Liver (tissue), 9 donors: ENCODE measurements around the gene IFNA4. TPM values are rescaled to one million over a fixed set of nuclear protein-coding genes. Genes with fewer than 3 reads are reported as not detected.
"Not testable (repeated sequence)": the region's sequence is repeated elsewhere in the genome, so short reads cannot be mapped to it uniquely, and the experiment has no call there.

Experiments used
- DNase-seq: peaks from one replicate; pipeline ENCODE4 v3.0.0-alpha.2; 2017; ENCODE audit warnings: low spot score
- H3K27ac ChIP-seq, 2 donors: one replicate each; pipeline ENCODE4 v1.7.0; 2013; ENCODE audit warnings: inconsistent platforms in 2 of 2, low read length in 2 of 2, control low read depth in 1 of 2, low read depth in 1 of 2, mild to moderate bottlenecking in 1 of 2
- H3K27me3 ChIP-seq, 4 donors: one replicate each; pipeline versions ENCODE4 v1.6.1 to v1.7.0; 2013; ENCODE audit warnings: low read length in 3 of 4, inconsistent platforms in 1 of 4, mild to moderate bottlenecking in 1 of 4, moderate library complexity in 1 of 4; ENCODE audit not compliant: control insufficient read depth in 4 of 4, insufficient read depth in 4 of 4
- H3K36me3 ChIP-seq, 4 donors: one replicate each; pipeline versions ENCODE4 v1.6.1 to v1.7.0; 2013; ENCODE audit warnings: low read length in 3 of 4, mild to moderate bottlenecking in 3 of 4, low read depth in 1 of 4, moderate library complexity in 1 of 4; ENCODE audit not compliant: control insufficient read depth in 4 of 4, insufficient read depth in 3 of 4
- H3K4me1 ChIP-seq, 4 donors: one replicate each; pipeline versions ENCODE4 v1.6.1 to v1.7.0; 2013; ENCODE audit warnings: low read length in 3 of 4, mild to moderate bottlenecking in 3 of 4, moderate library complexity in 1 of 4; ENCODE audit not compliant: control insufficient read depth in 4 of 4, insufficient read depth in 4 of 4
- H3K4me3 ChIP-seq, 3 donors: one replicate each; pipeline versions ENCODE4 v1.6.1 to v1.7.0; 2013; ENCODE audit warnings: low read length in 3 of 3, control low read depth in 1 of 3, low read depth in 1 of 3, mild to moderate bottlenecking in 1 of 3
- H3K9ac ChIP-seq, 2 donors: one replicate each; pipeline ENCODE4 v1.7.0; 2013; ENCODE audit warnings: low read length in 2 of 2, mild to moderate bottlenecking in 2 of 2, moderate library complexity in 2 of 2, control low read depth in 1 of 2, low read depth in 1 of 2
- H3K9me3 ChIP-seq, 4 donors: one replicate each; pipeline versions ENCODE4 v1.6.1 to v1.7.0; 2013; ENCODE audit warnings: low read length in 3 of 4; ENCODE audit not compliant: control insufficient read depth in 4 of 4
- ATF3 ChIP-seq: IDR thresholded peaks from 2 replicates; pipeline ENCODE4 v1.6.1; 2016; ENCODE audit warnings: antibody characterized with exemption
- EGR1 ChIP-seq, 2 donors: IDR thresholded peaks; 2 replicates each; pipeline ENCODE4 v1.6.1; 2016 to 2018; ENCODE audit warnings: antibody characterized with exemption in 2 of 2, low read depth in 2 of 2
- FOXA1 ChIP-seq: IDR thresholded peaks from 2 replicates; pipeline ENCODE4 v1.6.1; 2016; ENCODE audit warnings: antibody characterized with exemption
- FOXA2 ChIP-seq: IDR thresholded peaks from 2 replicates; pipeline ENCODE4 v1.6.1; 2016; ENCODE audit warnings: antibody characterized with exemption
- GABPA ChIP-seq, 2 donors: IDR thresholded peaks in 1 of 2; conservative IDR thresholded peaks in 1 of 2; 2 replicates each; pipeline ENCODE4 v1.6.1; 2016; ENCODE audit warnings: antibody characterized with exemption in 2 of 2, mild to moderate bottlenecking in 1 of 2, moderate library complexity in 1 of 2
- HNF4A ChIP-seq, 2 donors: conservative IDR thresholded peaks; 2 replicates each; pipeline ENCODE4 v1.6.1; 2016; ENCODE audit warnings: antibody characterized with exemption in 2 of 2, mild to moderate bottlenecking in 2 of 2
- HNF4G ChIP-seq: IDR thresholded peaks from 2 replicates; pipeline ENCODE4 v1.6.1; 2016; ENCODE audit warnings: antibody characterized with exemption
- JUND ChIP-seq, 2 donors: IDR thresholded peaks; 2 replicates each; pipeline ENCODE4 v1.6.1; 2016; ENCODE audit warnings: antibody characterized with exemption in 2 of 2
- NR2F2 ChIP-seq: IDR thresholded peaks from 2 replicates; pipeline ENCODE4 v1.6.1; 2016; ENCODE audit warnings: antibody characterized with exemption
- RAD21 ChIP-seq, 2 donors: IDR thresholded peaks; 2 replicates each; pipeline ENCODE4 v1.6.1; 2016; ENCODE audit warnings: antibody characterized with exemption in 2 of 2, mild to moderate bottlenecking in 2 of 2
- REST ChIP-seq: IDR thresholded peaks from 2 replicates; pipeline ENCODE4 v1.6.1; 2016; ENCODE audit warnings: antibody characterized with exemption, mild to moderate bottlenecking
- RXRA ChIP-seq, 2 donors: IDR thresholded peaks; 2 replicates each; pipeline ENCODE4 v1.6.1; 2017 to 2018; ENCODE audit warnings: antibody characterized with exemption in 2 of 2, mild to moderate bottlenecking in 1 of 2
- SP1 ChIP-seq: IDR thresholded peaks from 2 replicates; pipeline ENCODE4 v1.6.1; 2018; ENCODE audit warnings: antibody characterized with exemption, mild to moderate bottlenecking
- TAF1 ChIP-seq: conservative IDR thresholded peaks from 2 replicates; pipeline ENCODE4 v1.6.1; 2016; ENCODE audit warnings: antibody characterized with exemption, mild to moderate bottlenecking
- YY1 ChIP-seq: IDR thresholded peaks from 2 replicates; pipeline ENCODE4 v1.6.1; 2016; ENCODE audit warnings: antibody characterized with exemption, mild to moderate bottlenecking
- ZBTB33 ChIP-seq: IDR thresholded peaks from 2 replicates; pipeline ENCODE4 v1.6.1; 2016; ENCODE audit warnings: antibody characterized with exemption
- WGBS: extraction: QIAGEN DNeasy Blood & Tissue Kit; methylation state at CpG from one replicate; pipeline ENCODE4 v1.1.7; 2013; 5-methylcytosine and 5-hydroxymethylcytosine counted together
- polyA plus RNA-seq, 2 donors: library from polyadenylated mRNA; stranded (reverse) in 1 of 2; unstranded in 1 of 2; fragments of 200-250 nt in 1 of 2; fragments of >200 nt in 1 of 2; fragmentation: Nextera tagmentation in 1 of 2; extraction: Ambion mirVana in 1 of 2; gene quantifications; one replicate each; pipeline versions ENCODE4 v1.2.1 to v1.2.3, GENCODE V29; 2013 to 2015
- total RNA-seq, 2 donors: library from RNA; depleted of rRNA; stranded (reverse); fragments of >200 nt; gene quantifications; one replicate each; pipeline ENCODE4 v1.2.3, GENCODE V29; 2014
- TF ChIP-seq, protein P1 (sequence below): IDR thresholded peaks from 2 replicates; pipeline ENCODE4 v1.6.1; 2016; ENCODE audit warnings: antibody characterized with exemption
- TF ChIP-seq, protein P2 (sequence below): fragments of 150-350 bp; IDR thresholded peaks from 2 replicates; pipeline ENCODE4 v1.5.1; 2017; ENCODE audit warnings: improper control_type of control experiment, low read depth, low read length; ENCODE audit not compliant: missing input control
- donor health status: healthy.
- donor health status: healthy.
- donor health status: healthy.
- donor health status: healthy.
- donor health status: healthy.

IFNA4 gene
- total and polyA plus RNA-seq, 4 donors, result not detected

DNA sequence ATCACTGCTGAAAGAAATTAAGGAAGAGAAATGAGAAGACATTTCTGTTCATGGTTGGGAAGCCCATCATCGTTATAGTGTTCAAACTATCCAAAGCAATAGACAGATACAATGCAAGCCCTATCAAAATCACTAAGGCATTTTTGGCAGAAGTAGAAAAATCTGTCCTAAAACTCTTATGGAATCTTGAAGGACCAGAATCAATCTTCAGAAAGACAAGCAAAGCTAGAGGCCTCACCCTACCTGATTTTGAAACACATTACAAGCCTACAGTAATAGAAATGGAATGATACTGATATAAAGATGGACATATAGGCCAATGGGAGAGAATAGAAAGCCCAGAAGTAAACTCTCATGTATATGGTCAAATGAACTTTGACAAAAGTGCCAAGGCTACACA is 16.0 kb downstream of the IFNA4 start:
- Histone ChIP-seq H3K36me3 (no peaks in the 10 kb centered on the region), H3K4me3 (no peak overlapping the region), H3K27ac (no peak overlapping the region), H3K27me3 (no peaks in the 10 kb centered on the region), H3K9me3 (no peaks in the 10 kb centered on the region), H3K9ac (no peak overlapping the region), H3K4me1 (no peaks in the 10 kb centered on the region)
- TF ChIP-seq JUND (IDR thresholded peaks at IDR 0.05) (no peak), FOXA2 (no peak), ZBTB33 (no peak)
- TF ChIP-seq, protein P1, sequence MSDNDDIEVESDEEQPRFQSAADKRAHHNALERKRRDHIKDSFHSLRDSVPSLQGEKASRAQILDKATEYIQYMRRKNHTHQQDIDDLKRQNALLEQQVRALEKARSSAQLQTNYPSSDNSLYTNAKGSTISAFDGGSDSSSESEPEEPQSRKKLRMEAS, result no peak
- 54% methylated on average over 1 of the region's 1 CpG for WGBS
- DNase-seq, result no peak

- DNase-seq, H3K27ac ChIP-seq, H3K36me3 ChIP-seq, H3K4me1 ChIP-seq, H3K9me3 ChIP-seq, H3K4me3 ChIP-seq, H3K27me3 ChIP-seq, H3K9ac ChIP-seq: not testable (repeated sequence)
- WGBS, result 73% methylated on average over 2 of the region's 2 CpGs
These were observed 20.8 kb downstream of the IFNA4 start, which contains the start of gene IFNA21 for GRCh38 chr9:21166560-21166959. Gene IFNA21 (minus strand): TSS chr9:21166660. CDS start chr9:21166612, 48 bp downstream.

DNA sequence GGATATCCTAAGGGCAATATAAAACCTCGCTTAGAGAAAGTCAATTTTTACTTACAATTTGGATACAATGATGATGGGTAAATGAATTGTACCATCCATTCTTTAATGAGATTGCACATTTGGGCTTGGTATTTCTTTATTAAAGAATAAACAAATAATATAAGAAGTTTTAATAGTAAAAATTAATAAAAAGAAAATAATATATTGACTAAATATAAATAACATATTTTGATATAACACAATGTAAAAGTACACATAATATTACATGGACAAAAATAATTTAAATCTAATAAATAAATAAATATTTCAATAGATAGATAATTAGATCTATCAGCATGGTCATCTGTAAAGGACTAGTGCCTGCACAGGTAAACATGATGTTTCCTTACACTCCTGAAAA is 21.9 kb downstream of the IFNA4 start:
- Histone ChIP-seq H3K27ac (no peak overlapping the region), H3K9ac (no peak overlapping the region), H3K4me3 (no peak overlapping the region), H3K9me3 (no peaks in the 10 kb centered on the region), H3K27me3 (peaks cover 0 to 3% (median 0%) of the 10 kb centered on the region in 4 donors), H3K4me1 (no peaks in the 10 kb centered on the region), H3K36me3 (no peaks in the 10 kb centered on the region)
- DNase-seq, result no peak
- TF ChIP-seq, protein P2, sequence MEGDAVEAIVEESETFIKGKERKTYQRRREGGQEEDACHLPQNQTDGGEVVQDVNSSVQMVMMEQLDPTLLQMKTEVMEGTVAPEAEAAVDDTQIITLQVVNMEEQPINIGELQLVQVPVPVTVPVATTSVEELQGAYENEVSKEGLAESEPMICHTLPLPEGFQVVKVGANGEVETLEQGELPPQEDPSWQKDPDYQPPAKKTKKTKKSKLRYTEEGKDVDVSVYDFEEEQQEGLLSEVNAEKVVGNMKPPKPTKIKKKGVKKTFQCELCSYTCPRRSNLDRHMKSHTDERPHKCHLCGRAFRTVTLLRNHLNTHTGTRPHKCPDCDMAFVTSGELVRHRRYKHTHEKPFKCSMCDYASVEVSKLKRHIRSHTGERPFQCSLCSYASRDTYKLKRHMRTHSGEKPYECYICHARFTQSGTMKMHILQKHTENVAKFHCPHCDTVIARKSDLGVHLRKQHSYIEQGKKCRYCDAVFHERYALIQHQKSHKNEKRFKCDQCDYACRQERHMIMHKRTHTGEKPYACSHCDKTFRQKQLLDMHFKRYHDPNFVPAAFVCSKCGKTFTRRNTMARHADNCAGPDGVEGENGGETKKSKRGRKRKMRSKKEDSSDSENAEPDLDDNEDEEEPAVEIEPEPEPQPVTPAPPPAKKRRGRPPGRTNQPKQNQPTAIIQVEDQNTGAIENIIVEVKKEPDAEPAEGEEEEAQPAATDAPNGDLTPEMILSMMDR, result no peak
- no peak for TF ChIP-seq RXRA (IDR thresholded peaks at IDR 0.05)
- no peak for TF ChIP-seq EGR1 (IDR thresholded peaks at IDR 0.05; ENCODE audit: low read depth in 2 of 2)
- TF ChIP-seq JUND (IDR thresholded peaks at IDR 0.05), result no peak
- TF ChIP-seq TAF1, result no peak
- TF ChIP-seq NR2F2, result no peak
- TF ChIP-seq ATF3, result no peak
- TF ChIP-seq HNF4G, result no peak
- no peak for TF ChIP-seq REST
- TF ChIP-seq GABPA (IDR thresholded peaks at IDR 0.05 in 1 of 2, conservative IDR thresholded peaks at IDR 0.05 in 1 of 2), result no peak
- TF ChIP-seq FOXA1, result no peak
- TF ChIP-seq, protein P1, result no peak
- TF ChIP-seq SP1, result no peak
- TF ChIP-seq YY1, result no peak
- no peak for TF ChIP-seq FOXA2
- no peak for TF ChIP-seq HNF4A (conservative IDR thresholded peaks at IDR 0.05)
- TF ChIP-seq ZBTB33, result no peak
- TF ChIP-seq RAD21 (IDR thresholded peaks at IDR 0.05), result no peak
- WGBS, result 87% methylated on average over 1 of the region's 1 CpG
